Measurements from ENCODE around the gene HTR1D. TPM values are rescaled to one million over a fixed set of nuclear protein-coding genes. Genes with fewer than 3 reads are reported as not detected.
A peak's percentile ranks its signal among the peaks of the same experiment; 100 is the strongest.

Gene HTR1D
- total and polyA plus RNA-seq, 4 donors: 0.05 TPM; not detected in 3

DNA sequence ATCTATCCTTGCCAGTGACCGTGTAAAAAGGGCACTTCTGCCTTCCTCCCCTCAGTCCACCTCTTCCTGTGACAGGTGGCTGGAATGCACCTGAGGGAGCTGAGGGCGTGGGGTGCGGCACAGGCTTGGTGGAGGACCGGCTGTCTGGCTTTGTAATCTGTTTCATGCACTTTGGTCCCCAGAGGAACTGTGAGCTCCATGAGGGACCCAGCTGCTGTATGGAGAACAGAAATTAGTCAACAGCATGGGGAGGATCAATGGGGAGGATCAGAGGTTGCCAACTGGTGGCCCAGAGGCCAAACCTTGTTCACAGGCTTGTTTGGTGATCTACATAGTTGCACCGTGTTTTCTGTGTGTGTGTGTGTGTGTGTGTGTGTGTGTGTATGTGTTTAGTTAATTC is 29.7 kb downstream of the HTR1D start:
- Histone ChIP-seq H3K27ac (ENCODE audit: low read depth in 1 of 2, low read length in 2 of 2) (peak overlapping the region in 1 of 2 donors; percentile 69), H3K4me3 (ENCODE audit: low read depth in 1 of 3, low read length in 3 of 3) (no peak overlapping the region), H3K9ac (ENCODE audit: low read depth in 1 of 2, low read length in 2 of 2) (no peak overlapping the region), H3K27me3 (ENCODE audit: control insufficient read depth in 4 of 4, insufficient read depth in 4 of 4, low read length in 3 of 4) (no peaks in the 10 kb centered on the region), H3K9me3 (ENCODE audit: control insufficient read depth in 4 of 4, low read length in 3 of 4) (no peaks in the 10 kb centered on the region), H3K36me3 (ENCODE audit: control insufficient read depth in 4 of 4, insufficient read depth in 3 of 4, low read depth in 1 of 4, low read length in 3 of 4) (no peaks in the 10 kb centered on the region), H3K4me1 (ENCODE audit: control insufficient read depth in 4 of 4, insufficient read depth in 4 of 4, low read length in 3 of 4) (peaks cover 0 to 16% (median 5%) of the 10 kb centered on the region in 4 donors)
- TF ChIP-seq YY1 (IDR thresholded peaks at IDR 0.05) (peak; percentile 59), REST (IDR thresholded peaks at IDR 0.05) (peak; percentile 32), JUND (IDR thresholded peaks at IDR 0.05) (peak; percentile 40 to 55), HNF4A (conservative IDR thresholded peaks at IDR 0.05) (peak; percentile 93 to 95), ATF3 (IDR thresholded peaks at IDR 0.05) (peak; percentile 33), FOXA1 (IDR thresholded peaks at IDR 0.05) (no peak), HNF4G (IDR thresholded peaks at IDR 0.05) (peak; percentile 94), FOXA2 (IDR thresholded peaks at IDR 0.05) (peak; percentile 59), SP1 (IDR thresholded peaks at IDR 0.05) (peak; percentile 91), RAD21 (IDR thresholded peaks at IDR 0.05) (peak in 1 of 2 donors; percentile 64), RXRA (IDR thresholded peaks at IDR 0.05) (peak; percentile 84 to 94), NR2F2 (IDR thresholded peaks at IDR 0.05) (peak; percentile 28), TAF1 (conservative IDR thresholded peaks at IDR 0.05) (no peak), EGR1 (IDR thresholded peaks at IDR 0.05; ENCODE audit: low read depth in 2 of 2) (no peak), GABPA (IDR thresholded peaks at IDR 0.05 in 1 of 2, conservative IDR thresholded peaks at IDR 0.05 in 1 of 2) (peak; percentile 25 to 39), ZBTB33 (IDR thresholded peaks at IDR 0.05) (peak; percentile 20)
- TF ChIP-seq, protein P1, sequence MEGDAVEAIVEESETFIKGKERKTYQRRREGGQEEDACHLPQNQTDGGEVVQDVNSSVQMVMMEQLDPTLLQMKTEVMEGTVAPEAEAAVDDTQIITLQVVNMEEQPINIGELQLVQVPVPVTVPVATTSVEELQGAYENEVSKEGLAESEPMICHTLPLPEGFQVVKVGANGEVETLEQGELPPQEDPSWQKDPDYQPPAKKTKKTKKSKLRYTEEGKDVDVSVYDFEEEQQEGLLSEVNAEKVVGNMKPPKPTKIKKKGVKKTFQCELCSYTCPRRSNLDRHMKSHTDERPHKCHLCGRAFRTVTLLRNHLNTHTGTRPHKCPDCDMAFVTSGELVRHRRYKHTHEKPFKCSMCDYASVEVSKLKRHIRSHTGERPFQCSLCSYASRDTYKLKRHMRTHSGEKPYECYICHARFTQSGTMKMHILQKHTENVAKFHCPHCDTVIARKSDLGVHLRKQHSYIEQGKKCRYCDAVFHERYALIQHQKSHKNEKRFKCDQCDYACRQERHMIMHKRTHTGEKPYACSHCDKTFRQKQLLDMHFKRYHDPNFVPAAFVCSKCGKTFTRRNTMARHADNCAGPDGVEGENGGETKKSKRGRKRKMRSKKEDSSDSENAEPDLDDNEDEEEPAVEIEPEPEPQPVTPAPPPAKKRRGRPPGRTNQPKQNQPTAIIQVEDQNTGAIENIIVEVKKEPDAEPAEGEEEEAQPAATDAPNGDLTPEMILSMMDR (IDR thresholded peaks at IDR 0.05; ENCODE audit: low read depth, low read length, missing input control): no peak
- TF ChIP-seq, protein P2, sequence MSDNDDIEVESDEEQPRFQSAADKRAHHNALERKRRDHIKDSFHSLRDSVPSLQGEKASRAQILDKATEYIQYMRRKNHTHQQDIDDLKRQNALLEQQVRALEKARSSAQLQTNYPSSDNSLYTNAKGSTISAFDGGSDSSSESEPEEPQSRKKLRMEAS (IDR thresholded peaks at IDR 0.05): peak; percentile 50
- WGBS: 34% methylated on average over 5 of the region's 5 CpGs
- DNase-seq (ENCODE audit: low spot score): peak; percentile 40
